Measurements from ENCODE around the gene CD38.

CD38 gene

DNA sequence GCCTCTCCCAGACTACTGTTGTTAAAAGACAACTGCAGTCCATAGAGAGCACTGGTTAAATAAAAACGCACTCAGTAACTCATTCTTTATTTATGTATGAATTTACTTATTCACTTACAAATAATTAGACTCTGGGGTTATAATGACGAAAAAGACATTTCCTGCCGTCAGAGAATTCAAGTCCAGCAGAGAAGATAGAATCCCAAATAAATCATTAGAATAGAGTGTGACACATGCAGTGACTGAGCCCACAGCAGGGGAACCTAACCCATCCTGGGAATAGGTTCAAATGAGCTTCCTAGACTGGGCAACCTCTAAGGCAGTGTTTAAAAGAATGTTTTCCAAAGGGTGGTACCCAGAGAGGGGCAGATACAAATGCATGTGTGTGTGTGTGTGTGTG lies 106.5 kb downstream of the CD38 start:
- no peak overlapping the region for H3K27ac Mint-ChIP-seq (ENCODE audit: low read depth)
- peaks cover 9% of the 10 kb centered on the region for H3K4me1 Mint-ChIP-seq
- no peaks in the 10 kb centered on the region for H3K9me3 Mint-ChIP-seq
- peaks cover 25% of the 10 kb centered on the region for H3K27me3 Mint-ChIP-seq
- DNase-seq (ENCODE audit: low spot score in 2 of 2): no peak
- no peak for ATAC-seq (replicated peaks; ENCODE audit: extremely low read depth, poor library complexity, severe bottlenecking)
- H3K36me3 Mint-ChIP-seq (ENCODE audit: insufficient read depth): no peaks in the 10 kb centered on the region
- H3K4me3 Mint-ChIP-seq: no peak overlapping the region

DNA sequence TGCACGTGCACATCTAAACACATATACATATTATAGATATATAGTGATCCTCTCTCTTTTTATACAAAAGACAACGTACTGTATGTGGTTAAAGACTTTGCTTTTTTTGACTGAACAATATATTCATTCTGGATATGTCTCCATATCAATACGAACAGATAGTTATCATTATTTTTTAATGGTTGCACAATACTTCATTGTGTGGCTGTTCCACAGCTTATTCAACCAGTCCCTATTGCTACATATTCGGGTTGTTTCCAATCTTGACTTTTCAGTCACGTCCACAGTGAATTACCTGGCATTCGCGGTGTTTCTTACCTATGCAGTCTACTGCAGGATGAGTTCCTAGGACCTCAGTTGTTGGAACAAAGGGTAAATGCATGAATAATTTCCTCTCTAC lies 107.3 kb downstream of the CD38 start:
- H3K4me3 Mint-ChIP-seq: no peak overlapping the region
- no peaks in the 10 kb centered on the region for H3K9me3 Mint-ChIP-seq
- ATAC-seq (replicated peaks; ENCODE audit: extremely low read depth, poor library complexity, severe bottlenecking): no peak
- no peak overlapping the region for H3K27ac Mint-ChIP-seq (ENCODE audit: low read depth)
- DNase-seq (ENCODE audit: low spot score in 2 of 2): no peak
- no peaks in the 10 kb centered on the region for H3K36me3 Mint-ChIP-seq (ENCODE audit: insufficient read depth)
- peaks cover 9% of the 10 kb centered on the region for H3K4me1 Mint-ChIP-seq
- peaks cover 29% of the 10 kb centered on the region for H3K27me3 Mint-ChIP-seq

- no peak overlapping the region for H3K27ac Mint-ChIP-seq (ENCODE audit: low read depth)
- H3K27me3 Mint-ChIP-seq: peaks cover 25% of the 10 kb centered on the region
- no peak overlapping the region for H3K4me3 Mint-ChIP-seq
- DNase-seq (ENCODE audit: low spot score in 2 of 2) (no peak), ATAC-seq (replicated peaks; ENCODE audit: extremely low read depth, poor library complexity, severe bottlenecking) (no peak)
- peaks cover 5% of the 10 kb centered on the region for H3K4me1 Mint-ChIP-seq
- no peaks in the 10 kb centered on the region for H3K9me3 Mint-ChIP-seq
- no peaks in the 10 kb centered on the region for H3K36me3 Mint-ChIP-seq (ENCODE audit: insufficient read depth)
These were observed 110.4 kb downstream of the CD38 start for GRCh38 chr4:15888515-15888914.

GRCh38 chr4:15890246-15890829 lies 112.2 kb downstream of the CD38 start:
- Mint-ChIP-seq H3K27ac (ENCODE audit: low read depth) (no peak overlapping the region), H3K27me3 (peaks cover 32% of the 10 kb centered on the region), H3K9me3 (no peaks in the 10 kb centered on the region), H3K4me3 (no peak overlapping the region), H3K36me3 (ENCODE audit: insufficient read depth) (no peaks in the 10 kb centered on the region), H3K4me1 (peaks cover 5% of the 10 kb centered on the region)
- ATAC-seq (replicated peaks; ENCODE audit: extremely low read depth, poor library complexity, severe bottlenecking): no peak
- DNase-seq (ENCODE audit: low spot score in 2 of 2): no peak

GRCh38 chr4:15891312-15891711 lies 113.2 kb downstream of the CD38 start:
- H3K27me3 Mint-ChIP-seq: peaks cover 32% of the 10 kb centered on the region

DNA sequence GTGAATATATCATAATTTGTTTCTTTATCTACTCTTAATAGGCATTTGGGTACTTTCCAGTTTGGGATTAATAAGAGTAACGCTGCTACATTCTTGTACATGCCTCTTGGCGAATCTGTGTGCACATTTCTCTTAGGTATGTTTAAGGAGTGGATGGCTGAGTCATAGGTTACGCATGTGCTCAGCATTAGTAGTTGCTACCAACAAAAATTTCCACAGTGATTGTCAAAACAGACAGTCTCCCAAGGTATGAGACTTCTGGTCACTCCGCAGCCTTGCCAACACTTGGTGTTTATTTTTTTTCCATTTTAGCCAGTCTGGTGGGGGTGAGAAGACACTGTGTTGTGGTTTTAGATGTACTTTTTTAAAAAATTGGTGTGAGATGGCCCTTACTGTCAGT lies 115.8 kb downstream of the CD38 start:
- H3K9me3 Mint-ChIP-seq: no peaks in the 10 kb centered on the region
- H3K36me3 Mint-ChIP-seq (ENCODE audit: insufficient read depth): no peaks in the 10 kb centered on the region
- no peak for DNase-seq (ENCODE audit: low spot score in 2 of 2)
- peaks cover 45% of the 10 kb centered on the region for H3K27me3 Mint-ChIP-seq
- peaks cover 5% of the 10 kb centered on the region for H3K4me1 Mint-ChIP-seq
- no peak overlapping the region for H3K27ac Mint-ChIP-seq (ENCODE audit: low read depth)
- ATAC-seq (replicated peaks; ENCODE audit: extremely low read depth, poor library complexity, severe bottlenecking): no peak
- no peak overlapping the region for H3K4me3 Mint-ChIP-seq

More at GRCh38 chr4:15891312-15891711, 113.2 kb downstream of the CD38 start:
- no peak overlapping the region for H3K4me3 Mint-ChIP-seq
- H3K36me3 Mint-ChIP-seq (ENCODE audit: insufficient read depth): no peaks in the 10 kb centered on the region
- H3K4me1 Mint-ChIP-seq: peaks cover 5% of the 10 kb centered on the region
- DNase-seq (ENCODE audit: low spot score in 2 of 2) (no peak), ATAC-seq (replicated peaks; ENCODE audit: extremely low read depth, poor library complexity, severe bottlenecking) (no peak)
- no peak overlapping the region for H3K27ac Mint-ChIP-seq (ENCODE audit: low read depth)
- H3K9me3 Mint-ChIP-seq: no peaks in the 10 kb centered on the region

GRCh38 chr4:15894393-15894792 lies 116.3 kb downstream of the CD38 start:
- Mint-ChIP-seq H3K4me1 (peaks cover 5% of the 10 kb centered on the region), H3K36me3 (ENCODE audit: insufficient read depth) (no peaks in the 10 kb centered on the region), H3K9me3 (no peaks in the 10 kb centered on the region), H3K27me3 (peaks cover 49% of the 10 kb centered on the region), H3K4me3 (no peak overlapping the region), H3K27ac (ENCODE audit: low read depth) (no peak overlapping the region)
- ATAC-seq (replicated peaks; ENCODE audit: extremely low read depth, poor library complexity, severe bottlenecking) (no peak), DNase-seq (ENCODE audit: low spot score in 2 of 2) (no peak)

DNA sequence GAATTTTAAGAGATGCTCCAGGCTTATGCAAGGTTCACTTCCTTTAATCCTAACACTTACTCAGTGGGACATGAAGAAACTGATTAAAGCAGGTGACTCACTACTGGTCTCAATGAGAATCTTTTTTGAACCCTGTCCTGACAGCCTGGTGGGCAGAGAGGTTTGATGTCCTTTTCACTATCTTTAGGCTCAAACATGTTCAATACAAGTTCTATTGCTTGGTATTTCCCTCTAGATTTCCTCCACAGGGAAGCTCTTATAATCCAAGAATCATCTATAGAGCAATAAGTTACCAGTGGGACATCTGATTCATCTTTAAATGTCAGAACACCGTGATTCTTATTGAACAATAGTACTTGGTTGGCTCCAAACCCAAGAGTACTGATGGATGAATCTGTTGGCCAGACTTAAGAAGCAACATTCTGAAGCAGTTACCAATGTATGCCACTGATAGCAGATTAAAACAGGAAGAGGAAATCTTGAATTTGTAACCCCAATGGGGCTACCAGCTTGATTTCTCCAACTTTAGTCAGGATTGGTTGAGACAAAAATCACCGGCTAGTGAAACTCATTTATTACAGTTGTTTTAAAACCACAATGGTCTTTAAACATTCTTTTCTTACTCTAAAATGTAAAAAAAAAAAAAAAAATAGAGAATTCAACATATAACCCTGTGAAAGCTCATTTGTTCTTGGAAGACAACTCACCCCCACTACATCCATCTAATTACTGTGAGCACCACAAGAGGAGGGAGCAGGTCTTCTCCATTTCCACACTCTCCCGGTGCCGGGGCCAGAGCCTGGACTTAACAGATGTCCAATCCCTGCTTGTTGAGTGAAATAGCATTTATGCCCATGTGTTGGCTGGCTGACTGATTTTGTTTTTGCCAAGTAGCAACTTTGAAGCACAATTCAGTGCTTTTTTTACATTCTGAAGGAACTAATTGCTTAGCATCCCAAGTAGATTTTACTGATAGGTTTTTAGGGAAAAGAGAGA lies 117.1 kb downstream of the CD38 start:
- Mint-ChIP-seq H3K4me3 (no peak overlapping the region), H3K4me1 (peaks cover 5% of the 10 kb centered on the region), H3K27ac (ENCODE audit: low read depth) (no peak overlapping the region), H3K27me3 (peaks cover 54% of the 10 kb centered on the region), H3K36me3 (ENCODE audit: insufficient read depth) (no peaks in the 10 kb centered on the region), H3K9me3 (no peaks in the 10 kb centered on the region)
- ATAC-seq (replicated peaks; ENCODE audit: extremely low read depth, poor library complexity, severe bottlenecking): no peak
- DNase-seq (ENCODE audit: low spot score in 2 of 2): no peak

DNA sequence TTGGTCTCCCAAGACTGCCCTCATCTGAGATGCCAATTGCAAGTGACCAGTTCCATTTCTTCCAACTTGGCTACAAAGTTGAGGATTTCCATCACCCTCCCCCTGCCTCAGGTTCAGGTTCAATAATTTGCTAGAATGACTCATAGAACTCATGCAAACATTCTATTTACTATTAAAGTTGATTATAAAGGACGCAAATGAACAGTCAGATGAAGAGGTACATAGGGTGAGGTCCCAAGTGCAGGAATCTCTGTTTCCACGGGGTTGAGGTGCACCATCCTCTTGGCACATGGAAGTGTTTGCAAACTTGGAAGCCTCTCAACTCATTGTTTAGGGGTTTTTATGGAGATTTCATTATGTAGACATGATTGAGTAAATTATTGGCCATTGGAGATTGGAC lies 119.4 kb downstream of the CD38 start:
- no peaks in the 10 kb centered on the region for H3K36me3 Mint-ChIP-seq (ENCODE audit: insufficient read depth)
- no peak for DNase-seq (ENCODE audit: low spot score in 2 of 2)
- no peak overlapping the region for H3K4me3 Mint-ChIP-seq
- no peak for ATAC-seq (replicated peaks; ENCODE audit: extremely low read depth, poor library complexity, severe bottlenecking)
- no peaks in the 10 kb centered on the region for H3K9me3 Mint-ChIP-seq
- no peak overlapping the region for H3K27ac Mint-ChIP-seq (ENCODE audit: low read depth)
- peaks cover 48% of the 10 kb centered on the region for H3K27me3 Mint-ChIP-seq
- H3K4me1 Mint-ChIP-seq: no peaks in the 10 kb centered on the region

DNA sequence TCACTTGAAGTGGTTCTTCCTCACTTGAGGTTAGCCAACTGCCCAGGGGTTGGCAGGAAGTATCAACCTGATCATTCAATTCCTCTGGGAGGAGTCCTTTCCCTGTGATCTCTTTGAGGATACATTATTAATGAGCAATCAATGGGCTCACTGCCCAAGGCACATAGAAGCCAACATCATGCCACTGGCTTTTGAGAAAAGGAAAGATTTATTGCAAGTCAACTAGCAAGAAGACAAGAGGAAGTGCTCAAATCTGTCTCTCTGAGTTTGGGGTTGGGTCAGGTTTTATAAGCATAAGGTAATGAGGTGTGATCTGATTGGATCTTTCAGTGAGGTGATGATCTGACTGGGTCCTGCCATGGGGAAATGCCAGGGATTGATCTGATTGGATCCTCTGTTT lies 120.8 kb downstream of the CD38 start:
- Mint-ChIP-seq H3K27ac (ENCODE audit: low read depth) (no peak overlapping the region), H3K4me3 (no peak overlapping the region), H3K4me1 (no peaks in the 10 kb centered on the region), H3K27me3 (peaks cover 53% of the 10 kb centered on the region), H3K36me3 (ENCODE audit: insufficient read depth) (no peaks in the 10 kb centered on the region), H3K9me3 (no peaks in the 10 kb centered on the region)
- ATAC-seq (replicated peaks; ENCODE audit: extremely low read depth, poor library complexity, severe bottlenecking) (no peak), DNase-seq (ENCODE audit: low spot score in 2 of 2) (no peak)

- no peak for DNase-seq (ENCODE audit: low spot score in 2 of 2)
- no peak overlapping the region for H3K4me3 Mint-ChIP-seq
- H3K27ac Mint-ChIP-seq (ENCODE audit: low read depth): no peak overlapping the region
- no peaks in the 10 kb centered on the region for H3K9me3 Mint-ChIP-seq
- H3K27me3 Mint-ChIP-seq: peaks cover 53% of the 10 kb centered on the region
- no peaks in the 10 kb centered on the region for H3K36me3 Mint-ChIP-seq (ENCODE audit: insufficient read depth)
- no peak for ATAC-seq (replicated peaks; ENCODE audit: extremely low read depth, poor library complexity, severe bottlenecking)
- no peaks in the 10 kb centered on the region for H3K4me1 Mint-ChIP-seq
These were observed 121.4 kb downstream of the CD38 start for GRCh38 chr4:15899511-15899910.

DNA sequence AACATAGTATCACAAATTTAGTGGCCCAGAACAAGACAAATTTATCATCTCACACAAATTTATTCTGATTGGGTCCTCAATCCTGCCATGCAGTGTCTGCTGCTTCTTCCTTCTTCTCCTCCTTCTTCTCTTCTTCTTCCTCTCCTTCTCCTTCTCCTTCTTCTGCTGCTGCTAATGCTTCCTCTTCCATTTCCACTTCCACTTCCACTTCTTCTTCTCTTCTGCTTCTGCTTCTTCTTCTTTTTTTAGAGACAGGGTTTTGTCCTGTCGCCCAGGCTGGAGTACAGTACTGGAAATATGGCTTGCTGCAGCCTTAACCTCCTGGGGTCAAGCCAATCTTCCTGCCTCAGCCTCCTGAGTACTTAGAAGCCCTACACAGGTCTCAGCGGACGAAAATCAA lies 122.9 kb downstream of the CD38 start:
- Mint-ChIP-seq H3K9me3 (no peaks in the 10 kb centered on the region), H3K4me1 (no peaks in the 10 kb centered on the region), H3K36me3 (ENCODE audit: insufficient read depth) (no peaks in the 10 kb centered on the region), H3K27ac (ENCODE audit: low read depth) (no peak overlapping the region), H3K27me3 (peaks cover 58% of the 10 kb centered on the region), H3K4me3 (no peak overlapping the region)
- no peak for ATAC-seq (replicated peaks; ENCODE audit: extremely low read depth, poor library complexity, severe bottlenecking)
- no peak for DNase-seq (ENCODE audit: low spot score in 2 of 2)

- ATAC-seq (replicated peaks; ENCODE audit: extremely low read depth, poor library complexity, severe bottlenecking) (no peak), DNase-seq (ENCODE audit: low spot score in 2 of 2) (no peak)
- no peak overlapping the region for H3K27ac Mint-ChIP-seq (ENCODE audit: low read depth)
These were observed 123.9 kb downstream of the CD38 start for GRCh38 chr4:15901998-15902397.

More at GRCh38 chr4:15901998-15902397, 123.9 kb downstream of the CD38 start:
- peaks cover 58% of the 10 kb centered on the region for H3K27me3 Mint-ChIP-seq
- no peaks in the 10 kb centered on the region for H3K36me3 Mint-ChIP-seq (ENCODE audit: insufficient read depth)
- H3K4me1 Mint-ChIP-seq: no peaks in the 10 kb centered on the region
- no peaks in the 10 kb centered on the region for H3K9me3 Mint-ChIP-seq
- no peak overlapping the region for H3K4me3 Mint-ChIP-seq
